ENCODE results near the gene ROPN1L.

The ROPN1L gene

GRCh38 chr5:10401498-10401897 lies 40.2 kb upstream of the ROPN1L start:
- TF ChIP-seq CTCF (conservative IDR thresholded peaks at IDR 0.05; ENCODE audit: low read depth, low read length) = no peak
- no peak overlapping the region for H3K4me3 ChIP-seq (ENCODE audit: low read length)
- DNase-seq (ENCODE audit: low read depth) = no peak

GRCh38 chr5:10403829-10404228 lies 37.9 kb upstream of the ROPN1L start:
- DNase-seq (ENCODE audit: low read depth) = no peak
- H3K4me3 ChIP-seq (ENCODE audit: low read length) = no peak overlapping the region
- TF ChIP-seq CTCF (conservative IDR thresholded peaks at IDR 0.05; ENCODE audit: low read depth, low read length) = no peak

GRCh38 chr5:10406651-10407050 lies 35.0 kb upstream of the ROPN1L start:
- TF ChIP-seq CTCF (conservative IDR thresholded peaks at IDR 0.05; ENCODE audit: low read depth, low read length) = no peak
- DNase-seq (ENCODE audit: low read depth) = no peak
- H3K4me3 ChIP-seq (ENCODE audit: low read length) = no peak overlapping the region

- no peak for DNase-seq (ENCODE audit: low read depth)
- no peak for TF ChIP-seq CTCF (conservative IDR thresholded peaks at IDR 0.05; ENCODE audit: low read depth, low read length)
- H3K4me3 ChIP-seq (ENCODE audit: low read length) = no peak overlapping the region
These were observed 32.2 kb upstream of the ROPN1L start for GRCh38 chr5:10409504-10409903.

- TF ChIP-seq CTCF (conservative IDR thresholded peaks at IDR 0.05; ENCODE audit: low read depth, low read length) = no peak
- no peak for DNase-seq (ENCODE audit: low read depth)
- H3K4me3 ChIP-seq (ENCODE audit: low read length) = no peak overlapping the region
These were observed 31.0 kb upstream of the ROPN1L start for GRCh38 chr5:10410662-10411061.

GRCh38 chr5:10411336-10411735 lies 30.3 kb upstream of the ROPN1L start:
- no peak for DNase-seq (ENCODE audit: low read depth)
- no peak overlapping the region for H3K4me3 ChIP-seq (ENCODE audit: low read length)
- TF ChIP-seq CTCF (conservative IDR thresholded peaks at IDR 0.05; ENCODE audit: low read depth, low read length) = no peak

GRCh38 chr5:10416868-10417267 lies 24.8 kb upstream of the ROPN1L start:
- no peak for TF ChIP-seq CTCF (conservative IDR thresholded peaks at IDR 0.05; ENCODE audit: low read depth, low read length)
- no peak overlapping the region for H3K4me3 ChIP-seq (ENCODE audit: low read length)
- no peak for DNase-seq (ENCODE audit: low read depth)
